PC-9 (cell line): ENCODE measurements around the gene NIP7.

Experiments
- CTCF ChIP-seq: fragments of 200-600 bp; sonication (generic); conservative IDR thresholded peaks from 2 replicates; pipeline ENCODE4 v1.6.1; 2017; ENCODE audit warnings: mixed run types, antibody characterized with exemption, mild to moderate bottlenecking, moderate library complexity
- EZH2 ChIP-seq: fragments of 200-600 bp; sonication (generic); IDR thresholded peaks from 2 replicates; pipeline ENCODE4 v1.8.0; 2017; ENCODE audit warnings: antibody characterized with exemption, low read depth

- TF ChIP-seq CTCF (no peak), EZH2 (no peak)
These were observed 9.1 kb upstream of the NIP7 start, which contains the start of gene PDF for GRCh38 chr16:69330286-69331109.
